Ascending aorta (tissue), 2 donors: ENCODE results near the gene PIGW. TPM values are rescaled to one million over a fixed set of nuclear protein-coding genes. Genes with fewer than 3 reads are reported as not detected.

Experiments used
- DNase-seq, 2 donors: peaks; one replicate each; pipeline ENCODE4 v3.0.0-alpha.2; 2019; ENCODE audit warnings: low spot score in 2 of 2
- H3K27ac ChIP-seq, 2 donors: fragments of 200-600 bp; sonication (generic); one replicate each; pipeline ENCODE4 v1.5.1; 2016 to 2017; ENCODE audit warnings: mild to moderate bottlenecking in 1 of 2
- H3K27me3 ChIP-seq: fragments of 200-600 bp; sonication (generic); one replicate; pipeline ENCODE4 v1.5.1; 2017
- H3K36me3 ChIP-seq, 2 donors: fragments of 200-600 bp; sonication (generic); one replicate each; pipeline ENCODE4 v1.5.1; 2016
- H3K4me1 ChIP-seq, 2 donors: fragments of 200-600 bp; sonication (generic); one replicate each; pipeline ENCODE4 v1.5.1; 2016 to 2017; ENCODE audit warnings: mild to moderate bottlenecking in 1 of 2
- H3K4me3 ChIP-seq, 2 donors: fragments of 200-600 bp; sonication (generic); one replicate each; pipeline ENCODE4 v1.5.1; 2016 to 2017; ENCODE audit warnings: mild to moderate bottlenecking in 1 of 2
- H3K9me3 ChIP-seq, 2 donors: fragments of 200-600 bp; sonication (generic); one replicate each; pipeline ENCODE4 v1.5.1; 2016
- CTCF ChIP-seq, 3 experiments: fragments of 200-600 bp in 2 of 3; fragments of 450-650 bp in 1 of 3; sonication (generic) in 2 of 3; IDR thresholded peaks; one replicate each; pipeline ENCODE4 v1.5.1; 2016 to 2019; ENCODE audit warnings: antibody characterized with exemption in 3 of 3, mild to moderate bottlenecking in 1 of 3, moderate library complexity in 1 of 3
- intact Hi-C: fragments of 100-400 bp; cut with DNase I; formaldehyde crosslinking; loops from one replicate; pipeline ENCODE4 v1.15.1; 2023
- total RNA-seq: library from RNA; depleted of rRNA; stranded (reverse); fragments of >200 nt; gene quantifications from one replicate; pipeline ENCODE4 v1.1.0, GENCODE V29; 2016

The PIGW gene
- total RNA-seq, 1 donor from 2014 or later = 6.0 TPM

GRCh38 chr17:36498560-36499300 lies 36.1 kb upstream of the PIGW start:
- Histone ChIP-seq H3K36me3 (peaks cover 46 to 73% of the 10 kb centered on the region in 2 donors), H3K4me3 (no peak overlapping the region), H3K9me3 (no peaks in the 10 kb centered on the region), H3K27ac (no peak overlapping the region), H3K27me3 (no peaks in the 10 kb centered on the region), H3K4me1 (no peaks in the 10 kb centered on the region)
- intact Hi-C loops = no loop called here
- no peak for TF ChIP-seq CTCF (IDR thresholded peaks at IDR 0.05)
- no peak for DNase-seq

GRCh38 chr17:36500745-36501225 lies 34.0 kb upstream of the PIGW start:
- H3K27ac ChIP-seq = no peak overlapping the region
- no peaks in the 10 kb centered on the region for H3K9me3 ChIP-seq
- intact Hi-C loops = no loop called here
- TF ChIP-seq CTCF (IDR thresholded peaks at IDR 0.05) = no peak
- no peak for DNase-seq
- H3K27me3 ChIP-seq = no peaks in the 10 kb centered on the region
- H3K4me3 ChIP-seq = no peak overlapping the region
- no peaks in the 10 kb centered on the region for H3K4me1 ChIP-seq
- peaks cover 41 to 71% of the 10 kb centered on the region in 2 donors for H3K36me3 ChIP-seq

DNA sequence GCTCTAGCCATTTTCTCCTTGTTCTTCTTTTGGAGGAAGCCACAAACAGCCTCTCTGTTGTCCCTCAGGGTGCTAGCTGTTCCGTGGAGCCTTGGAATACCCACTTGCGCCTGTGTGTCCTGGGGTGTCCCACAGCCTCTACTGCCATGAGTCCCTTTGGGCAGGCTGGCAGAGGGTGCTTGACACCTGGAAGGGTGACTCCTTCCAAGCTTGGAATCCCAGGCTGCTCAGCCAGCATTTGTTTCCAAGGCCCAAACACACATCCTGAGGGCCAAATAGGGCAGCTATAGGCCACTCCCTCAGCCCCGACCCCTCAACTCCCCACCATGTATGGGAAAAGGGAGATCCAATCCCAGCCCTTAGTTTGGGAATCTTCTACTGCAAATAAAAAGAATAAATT lies 33.4 kb upstream of the PIGW start:
- TF ChIP-seq CTCF (IDR thresholded peaks at IDR 0.05) = no peak
- no peak for DNase-seq
- Histone ChIP-seq H3K36me3 (peaks cover 35 to 71% of the 10 kb centered on the region in 2 donors), H3K27ac (no peak overlapping the region), H3K27me3 (no peaks in the 10 kb centered on the region), H3K4me3 (no peak overlapping the region), H3K4me1 (no peaks in the 10 kb centered on the region), H3K9me3 (no peaks in the 10 kb centered on the region)
- intact Hi-C loops = no loop called here

DNA sequence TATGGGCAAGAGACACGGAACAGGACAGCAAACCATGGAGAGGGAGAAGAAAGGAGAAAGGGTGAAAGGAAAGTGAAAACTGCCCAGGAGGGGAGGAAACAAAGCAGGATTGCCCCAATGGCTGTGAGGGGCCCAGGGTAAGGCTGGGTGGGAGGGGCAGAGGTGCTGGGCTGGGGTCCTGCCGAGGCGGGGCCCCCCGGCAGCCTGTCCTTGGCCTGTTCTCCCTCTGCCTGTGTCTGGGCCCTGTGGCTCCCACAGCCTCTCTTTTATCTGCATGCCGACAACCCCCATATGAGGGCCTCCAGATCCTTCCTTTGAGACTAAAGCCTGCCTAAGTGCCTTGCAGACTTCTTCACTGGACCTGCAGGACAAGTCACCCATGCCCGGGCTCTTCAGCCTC lies 32.8 kb upstream of the PIGW start:
- no peak for DNase-seq
- intact Hi-C loops = no loop called here

DNA sequence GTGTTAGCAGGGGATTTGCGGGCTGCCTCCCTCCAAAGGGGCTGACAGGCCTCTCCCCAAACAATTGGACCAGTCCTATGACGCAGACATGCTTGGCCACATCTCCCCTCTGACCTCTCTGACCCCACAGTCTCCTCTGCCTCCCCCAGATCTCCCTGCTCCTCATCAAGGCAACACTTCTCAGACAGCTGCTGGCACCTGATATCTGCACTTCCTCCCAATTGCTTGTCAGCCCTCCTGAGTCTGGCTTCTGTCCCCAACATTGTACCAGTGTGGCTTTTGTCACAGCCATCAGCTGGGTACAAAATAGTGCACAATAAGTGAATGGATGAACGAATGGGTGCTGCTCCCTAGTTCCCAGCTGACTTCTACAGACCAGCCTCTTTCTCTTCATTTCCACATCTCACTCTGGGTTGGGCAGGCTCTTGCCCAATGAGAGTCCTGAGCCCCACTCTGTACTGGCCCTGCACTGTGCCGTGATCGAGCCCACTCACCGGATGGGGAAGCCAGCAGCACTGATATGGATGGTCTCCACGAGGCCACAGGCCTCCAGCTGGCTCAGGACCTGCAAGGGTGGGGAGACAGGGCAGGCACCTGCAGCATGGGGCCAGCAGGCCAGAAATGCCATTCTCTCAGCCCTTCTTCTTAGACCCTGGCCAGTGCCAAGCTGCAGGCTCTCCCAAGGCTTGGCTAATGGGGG lies 31.2 kb upstream of the PIGW start:
- intact Hi-C loops = no loop called here
- H3K27me3 ChIP-seq = no peaks in the 10 kb centered on the region
- peaks cover 19 to 63% of the 10 kb centered on the region in 2 donors for H3K36me3 ChIP-seq
- H3K4me3 ChIP-seq = no peak overlapping the region
- no peak overlapping the region for H3K27ac ChIP-seq
- no peak for DNase-seq
- no peaks in the 10 kb centered on the region for H3K9me3 ChIP-seq
- no peak for TF ChIP-seq CTCF (IDR thresholded peaks at IDR 0.05)
- no peaks in the 10 kb centered on the region for H3K4me1 ChIP-seq

More for the DNA sequence above, 32.8 kb upstream of the PIGW start:
- TF ChIP-seq CTCF (IDR thresholded peaks at IDR 0.05) = no peak
- Histone ChIP-seq H3K4me1 (no peaks in the 10 kb centered on the region), H3K9me3 (no peaks in the 10 kb centered on the region), H3K36me3 (peaks cover 30 to 69% of the 10 kb centered on the region in 2 donors), H3K27me3 (no peaks in the 10 kb centered on the region), H3K4me3 (no peak overlapping the region), H3K27ac (no peak overlapping the region)
